ENCODE data around the gene RANBP3.

DNA sequence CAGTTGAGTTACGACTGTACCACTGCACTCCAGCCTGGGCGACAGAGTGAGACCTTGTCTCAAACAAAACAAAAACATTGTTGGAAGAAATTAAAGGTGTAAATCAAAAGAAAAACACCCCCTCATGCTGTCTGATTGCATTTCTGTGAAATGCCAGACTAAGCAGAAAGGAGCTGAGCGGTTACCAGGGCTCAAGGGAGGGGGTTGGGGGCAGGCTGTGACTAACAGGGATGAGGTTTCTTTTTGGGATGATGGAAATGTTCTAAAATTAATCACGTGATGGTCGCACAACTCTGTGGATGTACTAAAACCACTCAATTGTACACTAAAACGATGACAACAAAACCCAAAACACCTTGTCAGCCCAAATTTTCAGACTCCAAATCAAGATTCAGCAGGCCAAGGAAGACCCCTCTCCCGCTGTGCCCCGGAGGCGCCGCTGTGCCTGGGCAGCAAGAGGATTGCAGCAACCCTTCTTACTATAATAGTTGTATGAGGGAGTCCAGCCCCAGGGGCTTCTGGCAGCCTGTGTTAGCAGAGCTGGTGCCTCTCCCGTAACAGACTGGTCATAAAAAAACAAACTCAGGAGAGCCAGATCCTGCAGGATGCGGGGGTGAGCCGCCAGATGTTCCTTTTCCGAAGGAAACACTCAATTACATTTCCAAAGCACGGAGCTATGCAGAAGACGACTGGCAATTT lies 43.0 kb downstream of the RANBP3 start:
- no peak for TF ChIP-seq ZNF274 (IDR thresholded peaks at IDR 0.05; ENCODE audit: low read depth, low read length)
- TF ChIP-seq CTCF (IDR thresholded peaks at IDR 0.05 in 2 of 3, conservative IDR thresholded peaks at IDR 0.05 in 1 of 3; ENCODE audit: borderline replicate concordance in 1 of 3, insufficient read depth in 1 of 3, low read depth in 2 of 3, low read length in 2 of 3) = no peak
- no peak for TF ChIP-seq EGR1 (IDR thresholded peaks at IDR 0.05; ENCODE audit: low read depth)
- TF ChIP-seq SRF (IDR thresholded peaks at IDR 0.05; ENCODE audit: low read depth) = no peak
- TF ChIP-seq RAD21 (IDR thresholded peaks at IDR 0.05; ENCODE audit: low read depth) = no peak

All from HCT116 (cell line).